DND-41 (cell line): Measurements from ENCODE around the gene RAD51B.

Experiments used
- ATAC-seq: fragments of 200-7000 bp; cut with Tn5 transposase; 3 replicates; pipeline ENCODE4 v1.9.1; 2021; ENCODE audit warnings: low read depth; ENCODE audit not compliant: insufficient read depth
- DNase-seq: peaks from one replicate; pipeline ENCODE4 v3.0.0-alpha.2; 2020
- H2AFZ ChIP-seq: 2 replicates; pipeline ENCODE4 v1.6.0; 2012; ENCODE audit warnings: low read depth, low read length
- H3K27ac ChIP-seq: 2 replicates; pipeline ENCODE4 v1.5.1; 2012; ENCODE audit warnings: low read length, inconsistent platforms
- H3K27me3 ChIP-seq: fragments of 200-600 bp; sonication (generic); 2 replicates; pipeline ENCODE4 v1.6.0; 2012; ENCODE audit warnings: low read length, mild to moderate bottlenecking, inconsistent platforms; ENCODE audit not compliant: insufficient read depth, poor library complexity
- H3K36me3 ChIP-seq: 2 replicates; pipeline ENCODE4 v1.5.1; 2012; ENCODE audit warnings: low read length, inconsistent platforms; ENCODE audit not compliant: insufficient read depth
- H3K4me1 ChIP-seq: 2 replicates; pipeline ENCODE4 v1.5.1; 2012; ENCODE audit warnings: mild to moderate bottlenecking, low read length; ENCODE audit not compliant: insufficient read depth
- H3K4me2 ChIP-seq: 2 replicates; pipeline ENCODE4 v1.6.0; 2012; ENCODE audit warnings: mild to moderate bottlenecking, moderate library complexity, low read length, inconsistent platforms; ENCODE audit not compliant: insufficient read depth
- H3K4me3 ChIP-seq, 2 experiments: fragments of 200-600 bp in 1 of 2; shearing (Covaris generic) in 1 of 2; 2 replicates each; pipeline ENCODE4 v1.5.1; 2012 to 2016; ENCODE audit warnings: inconsistent platforms in 2 of 2, low read length in 2 of 2, mild to moderate bottlenecking in 2 of 2, low read depth in 1 of 2, moderate library complexity in 1 of 2
- H3K79me2 ChIP-seq: 2 replicates; pipeline ENCODE4 v1.6.0; 2012; ENCODE audit warnings: low read length, inconsistent platforms; ENCODE audit not compliant: insufficient read depth
- H3K9ac ChIP-seq: 2 replicates; pipeline ENCODE4 v1.6.0; 2012; ENCODE audit warnings: low read depth, mild to moderate bottlenecking, inconsistent platforms, low read length, moderate library complexity
- H3K9me3 ChIP-seq: 2 replicates; pipeline ENCODE4 v1.5.1; 2012; ENCODE audit warnings: low read length, moderate library complexity, mild to moderate bottlenecking, inconsistent platforms; ENCODE audit not compliant: insufficient read depth, severe bottlenecking
- H4K20me1 ChIP-seq: 2 replicates; pipeline ENCODE4 v1.6.0; 2012; ENCODE audit warnings: low read length; ENCODE audit not compliant: insufficient read depth
- CTCF ChIP-seq: IDR thresholded peaks from 2 replicates; pipeline ENCODE4 v1.5.1; 2012; ENCODE audit warnings: borderline replicate concordance, low read length, moderate library complexity, mild to moderate bottlenecking; ENCODE audit not compliant: poor library complexity, severe bottlenecking; ENCODE audit errors: extremely low read depth
- EZH2 ChIP-seq: IDR thresholded peaks from 3 replicates; pipeline ENCODE4 v1.6.1; 2012; ENCODE audit warnings: borderline replicate concordance, low read depth, mild to moderate bottlenecking, moderate library complexity, low read length, inconsistent platforms; ENCODE audit not compliant: severe bottlenecking

RAD51B gene

DNA sequence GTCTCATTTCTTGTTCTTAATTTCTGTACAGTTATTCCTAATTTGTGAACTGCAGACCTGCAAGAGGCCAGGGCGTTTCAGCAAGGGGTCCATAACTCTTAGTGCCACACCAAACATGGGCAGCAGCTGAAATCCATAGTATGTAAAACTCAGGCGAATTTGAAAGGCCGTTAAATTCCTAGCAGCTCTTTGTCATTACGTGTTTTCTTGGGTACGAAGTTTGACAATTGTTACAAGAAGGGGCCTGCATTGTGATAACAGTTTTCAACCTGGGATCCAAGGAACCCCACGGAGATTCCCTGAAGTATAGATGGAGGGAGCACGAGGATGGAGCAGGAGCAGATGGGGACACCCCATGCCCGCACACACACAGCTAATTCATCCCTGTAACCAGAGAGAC lies 685.3 kb downstream of the RAD51B start:
- H3K4me2 ChIP-seq, result no peak overlapping the region
- peaks cover 16% of the 10 kb centered on the region for H3K4me1 ChIP-seq
- no peak for TF ChIP-seq CTCF
- no peak overlapping the region for H3K27ac ChIP-seq
- no peaks in the 10 kb centered on the region for H3K9me3 ChIP-seq
- no peak overlapping the region for H2AFZ ChIP-seq
- DNase-seq, result no peak
- no peak overlapping the region for H3K9ac ChIP-seq
- H4K20me1 ChIP-seq, result no peaks in the 10 kb centered on the region
- no peaks in the 10 kb centered on the region for H3K36me3 ChIP-seq
- H3K27me3 ChIP-seq, result no peaks in the 10 kb centered on the region
- H3K4me3 ChIP-seq, result no peak overlapping the region
- no peaks in the 10 kb centered on the region for H3K79me2 ChIP-seq
- no peak for ATAC-seq

DNA sequence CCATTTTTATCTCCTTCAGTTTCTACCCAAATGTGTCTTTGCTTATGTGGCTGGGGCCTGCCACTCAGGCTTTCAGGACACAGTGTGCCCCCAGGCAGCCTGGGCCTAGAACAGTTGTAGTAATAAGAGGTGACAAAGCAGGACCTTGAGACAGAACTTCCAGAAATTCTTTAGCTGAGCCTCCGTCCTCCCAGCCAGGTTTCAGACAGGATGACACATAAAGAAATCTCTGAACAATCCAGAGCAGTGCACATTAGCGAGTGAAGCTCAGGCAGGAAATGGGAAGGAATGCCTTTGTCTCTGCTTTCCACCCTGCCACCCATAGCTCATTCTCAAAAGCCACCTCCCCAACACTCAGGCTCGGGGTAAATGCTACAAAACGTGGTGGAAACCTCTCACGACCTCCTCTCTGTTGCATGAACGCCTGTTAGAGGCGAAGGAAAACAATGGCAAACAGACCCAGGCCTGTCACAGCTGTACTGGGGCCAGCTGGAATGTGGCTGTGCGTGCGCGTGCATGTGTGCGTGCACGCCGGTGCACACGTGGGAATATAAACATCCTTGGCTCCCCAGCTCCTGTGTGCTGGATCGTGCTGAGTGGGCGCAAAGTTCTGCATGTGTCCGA lies 686.6 kb downstream of the RAD51B start:
- no peaks in the 10 kb centered on the region for H3K36me3 ChIP-seq
- H3K27me3 ChIP-seq, result no peaks in the 10 kb centered on the region
- no peaks in the 10 kb centered on the region for H3K9me3 ChIP-seq
- H4K20me1 ChIP-seq, result no peaks in the 10 kb centered on the region
- no peak overlapping the region for H3K4me2 ChIP-seq
- no peak overlapping the region for H2AFZ ChIP-seq
- no peak overlapping the region for H3K9ac ChIP-seq
- no peaks in the 10 kb centered on the region for H3K79me2 ChIP-seq
- TF ChIP-seq EZH2 (no peak), CTCF (no peak)
- H3K4me3 ChIP-seq, result no peak overlapping the region
- peak overlapping the region; percentile 15; the same call in 1 of the 2 replicates for H3K27ac ChIP-seq
- H3K4me1 ChIP-seq, result peaks cover 16% of the 10 kb centered on the region
- ATAC-seq, result 0 out of 3 replicates have a peak, but pooled peaks have one; percentile 23
- DNase-seq, result no peak

GRCh38 chr14:68506645-68507419 lies 687.3 kb downstream of the RAD51B start:
- H3K27ac ChIP-seq, result peak overlapping the region; percentile 15; the same call in 1 of the 2 replicates

More at GRCh38 chr14:68506645-68507419, 687.3 kb downstream of the RAD51B start:
- ATAC-seq, result peak; percentile 67
- no peak overlapping the region for H3K9ac ChIP-seq
- TF ChIP-seq CTCF (no peak), EZH2 (no peak)
- no peaks in the 10 kb centered on the region for H3K9me3 ChIP-seq
- no peaks in the 10 kb centered on the region for H3K36me3 ChIP-seq
- H3K4me3 ChIP-seq, result no peak overlapping the region
- no peak overlapping the region for H3K4me2 ChIP-seq
- no peaks in the 10 kb centered on the region for H3K27me3 ChIP-seq
- H2AFZ ChIP-seq, result no peak overlapping the region
- no peaks in the 10 kb centered on the region for H3K79me2 ChIP-seq
- peaks cover 16% of the 10 kb centered on the region for H3K4me1 ChIP-seq
- H4K20me1 ChIP-seq, result no peaks in the 10 kb centered on the region
- DNase-seq, result no peak
